MM.1S (cell line): ENCODE data around the gene HS6ST1.

Experiments used
- DNase-seq: peaks from one replicate; pipeline ENCODE4 v3.0.0-alpha.2; 2015
- H2AFZ ChIP-seq: fragments of 300-600 bp; sonication (generic); 2 replicates; pipeline ENCODE4 v1.6.0; 2016; ENCODE audit warnings: antibody characterized with exemption, low read length
- H3F3A ChIP-seq: fragments of 300-600 bp; sonication (generic); 2 replicates; pipeline ENCODE4 v1.6.1; 2016; ENCODE audit warnings: mild to moderate bottlenecking, antibody characterized with exemption, low read length, moderate library complexity, mixed read lengths; ENCODE audit not compliant: insufficient read depth
- H3K27ac ChIP-seq: fragments of 300-600 bp; sonication (generic); 2 replicates; pipeline ENCODE4 v1.5.1; 2016; ENCODE audit warnings: mild to moderate bottlenecking, low read length
- H3K27me3 ChIP-seq: fragments of 300-600 bp; sonication (generic); replicated peaks from 2 replicates; pipeline ENCODE4 v1.6.0; 2016; ENCODE audit warnings: low read length; ENCODE audit not compliant: insufficient read depth
- H3K36me3 ChIP-seq: fragments of 300-600 bp; sonication (generic); replicated peaks from 2 replicates; pipeline ENCODE4 v1.6.1; 2016; ENCODE audit warnings: mild to moderate bottlenecking, low read length, mixed read lengths; ENCODE audit not compliant: insufficient read depth
- H3K4me1 ChIP-seq: fragments of 300-600 bp; sonication (generic); 2 replicates; pipeline ENCODE4 v1.6.1; 2016; ENCODE audit warnings: low read length, mixed read lengths
- H3K4me2 ChIP-seq: fragments of 300-600 bp; sonication (generic); 2 replicates; pipeline ENCODE4 v1.6.0; 2016; ENCODE audit warnings: low read depth, low read length
- H3K4me3 ChIP-seq: fragments of 300-600 bp; sonication (generic); 2 replicates; pipeline ENCODE4 v1.5.1; 2016; ENCODE audit warnings: low read length, mixed read lengths
- H3K79me2 ChIP-seq: fragments of 300-600 bp; sonication (generic); 2 replicates; pipeline ENCODE4 v1.6.1; 2016; ENCODE audit warnings: mixed run types, low read length, mixed read lengths
- H3K9ac ChIP-seq: fragments of 300-600 bp; sonication (generic); 2 replicates; pipeline ENCODE4 v1.6.1; 2016; ENCODE audit warnings: low read length, mixed read lengths
- H3K9me2 ChIP-seq: fragments of 300-600 bp; sonication (generic); replicated peaks from 2 replicates; pipeline ENCODE4 v1.6.1; 2016; ENCODE audit warnings: mild to moderate bottlenecking, low read length, mixed read lengths; ENCODE audit not compliant: insufficient read depth
- H3K9me3 ChIP-seq: fragments of 300-600 bp; sonication (generic); replicated peaks from 2 replicates; pipeline ENCODE4 v1.6.1; 2016; ENCODE audit warnings: mild to moderate bottlenecking, low read length, mixed read lengths; ENCODE audit not compliant: insufficient read depth
- H4K20me1 ChIP-seq: fragments of 300-600 bp; sonication (generic); 2 replicates; pipeline ENCODE4 v1.6.1; 2016; ENCODE audit warnings: mild to moderate bottlenecking, low read length, moderate library complexity, mixed read lengths; ENCODE audit not compliant: insufficient read depth
- EZH2 ChIP-seq: fragments of 300-600 bp; sonication (generic); optimal IDR thresholded peaks from 2 replicates; pipeline ENCODE3; 2017; ENCODE audit warnings: low read depth, mild to moderate bottlenecking, antibody characterized with exemption, low read length, mixed read lengths
- EZH2phosphoT487 ChIP-seq: fragments of 300-600 bp; sonication (generic); IDR thresholded peaks from 2 replicates; pipeline ENCODE4 v1.6.1; 2018; ENCODE audit warnings: antibody characterized with exemption, low read length
- TF ChIP-seq, protein P1 (sequence below): fragments of 300-600 bp; sonication (generic); IDR thresholded peaks from 2 replicates; pipeline ENCODE4 v1.5.1; 2016; ENCODE audit warnings: antibody characterized with exemption, low read length, mixed read lengths

Gene HS6ST1

DNA sequence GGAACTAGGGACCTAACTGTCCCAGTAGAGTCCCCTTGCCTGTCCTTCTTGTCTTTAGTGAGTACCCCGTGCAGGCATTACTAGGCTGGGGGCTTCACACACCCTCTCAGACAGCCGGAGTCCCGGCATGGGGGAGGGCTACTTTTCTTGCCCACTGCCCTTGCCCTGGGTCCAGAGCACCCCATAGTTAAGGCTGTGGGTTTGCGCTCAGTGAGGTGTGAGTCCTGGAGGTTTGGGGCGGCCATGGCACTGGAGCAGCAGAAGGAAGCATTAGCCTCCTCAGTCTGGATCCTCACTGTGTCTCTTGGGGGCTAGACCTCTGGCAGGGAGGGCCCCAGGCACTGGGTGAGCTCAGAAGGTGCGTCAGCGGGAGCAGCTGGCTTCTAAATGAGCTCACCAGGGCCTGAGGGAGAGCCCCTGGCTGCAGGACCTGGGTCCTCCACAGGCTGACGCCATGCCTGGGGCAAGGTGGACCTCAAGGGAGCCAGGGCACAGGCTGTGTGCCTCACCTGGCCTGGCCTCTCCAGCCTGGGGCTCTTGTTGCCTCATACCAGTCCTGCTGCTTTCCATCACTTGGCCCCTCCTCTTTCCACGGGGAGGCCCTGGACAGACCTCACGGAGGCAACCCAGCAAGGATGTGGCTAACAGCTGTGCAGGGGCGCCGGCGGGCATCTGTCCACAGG, 27.4 kb downstream of the HS6ST1 start:
- H3K79me2 ChIP-seq: peaks cover 99% of the 10 kb centered on the region
- peaks cover 6% of the 10 kb centered on the region for H4K20me1 ChIP-seq
- H3K9me2 ChIP-seq: no peaks in the 10 kb centered on the region
- TF ChIP-seq EZH2: no peak
- TF ChIP-seq EZH2phosphoT487: no peak
- TF ChIP-seq, protein P1, sequence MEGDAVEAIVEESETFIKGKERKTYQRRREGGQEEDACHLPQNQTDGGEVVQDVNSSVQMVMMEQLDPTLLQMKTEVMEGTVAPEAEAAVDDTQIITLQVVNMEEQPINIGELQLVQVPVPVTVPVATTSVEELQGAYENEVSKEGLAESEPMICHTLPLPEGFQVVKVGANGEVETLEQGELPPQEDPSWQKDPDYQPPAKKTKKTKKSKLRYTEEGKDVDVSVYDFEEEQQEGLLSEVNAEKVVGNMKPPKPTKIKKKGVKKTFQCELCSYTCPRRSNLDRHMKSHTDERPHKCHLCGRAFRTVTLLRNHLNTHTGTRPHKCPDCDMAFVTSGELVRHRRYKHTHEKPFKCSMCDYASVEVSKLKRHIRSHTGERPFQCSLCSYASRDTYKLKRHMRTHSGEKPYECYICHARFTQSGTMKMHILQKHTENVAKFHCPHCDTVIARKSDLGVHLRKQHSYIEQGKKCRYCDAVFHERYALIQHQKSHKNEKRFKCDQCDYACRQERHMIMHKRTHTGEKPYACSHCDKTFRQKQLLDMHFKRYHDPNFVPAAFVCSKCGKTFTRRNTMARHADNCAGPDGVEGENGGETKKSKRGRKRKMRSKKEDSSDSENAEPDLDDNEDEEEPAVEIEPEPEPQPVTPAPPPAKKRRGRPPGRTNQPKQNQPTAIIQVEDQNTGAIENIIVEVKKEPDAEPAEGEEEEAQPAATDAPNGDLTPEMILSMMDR: no peak
- H3K27ac ChIP-seq: no peak overlapping the region
- H3K9me3 ChIP-seq: no peaks in the 10 kb centered on the region
- H3K36me3 ChIP-seq: no peaks in the 10 kb centered on the region
- H3K27me3 ChIP-seq: no peaks in the 10 kb centered on the region
- no peak overlapping the region for H3K9ac ChIP-seq
- no peak for DNase-seq
- H3K4me1 ChIP-seq: no peaks in the 10 kb centered on the region
- no peak overlapping the region for H3K4me2 ChIP-seq
- no peak overlapping the region for H3K4me3 ChIP-seq
- H2AFZ ChIP-seq: no peak overlapping the region
- no peaks in the 10 kb centered on the region for H3F3A ChIP-seq

DNA sequence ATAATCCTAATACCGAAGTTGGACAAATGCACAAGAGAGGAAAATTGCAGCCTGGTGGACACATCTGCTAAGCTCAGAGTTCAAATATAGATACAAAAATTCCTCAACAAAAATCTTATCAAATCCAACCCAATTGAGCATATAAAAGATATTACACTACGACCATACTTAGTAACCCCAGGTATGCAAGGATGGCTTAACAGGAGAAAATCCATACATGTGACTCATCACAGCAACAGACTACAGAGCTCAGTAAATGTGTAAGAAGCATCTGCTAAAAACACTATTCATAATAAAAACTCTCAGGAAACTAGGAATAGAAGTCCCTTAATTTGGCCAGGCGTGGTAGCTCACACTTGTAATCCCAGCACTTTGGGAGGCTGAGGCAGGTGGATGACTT, 28.3 kb downstream of the HS6ST1 start:
- H3K79me2 ChIP-seq: peaks cover 99% of the 10 kb centered on the region
- H3K27ac ChIP-seq: no peak overlapping the region

DNA sequence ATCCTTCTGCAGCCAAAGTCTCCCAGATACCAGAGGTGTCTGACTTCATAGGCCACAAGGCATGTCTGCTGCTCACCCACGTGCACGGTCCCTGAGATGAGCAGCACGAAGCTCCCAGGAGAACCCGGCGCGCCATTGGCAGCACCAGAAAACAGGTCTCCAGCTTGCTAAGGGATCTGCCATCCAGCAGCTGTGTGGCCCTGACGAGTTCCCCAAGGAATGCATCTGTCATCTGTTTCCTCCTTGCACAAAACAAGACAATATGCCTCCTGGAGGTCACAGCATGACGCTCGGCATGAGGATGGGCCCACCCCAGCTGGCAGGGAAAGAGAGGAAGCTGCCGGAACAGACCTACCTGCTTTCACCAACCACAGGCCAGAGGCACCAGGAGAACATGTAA, 29.2 kb downstream of the HS6ST1 start:
- H3K4me2 ChIP-seq: no peak overlapping the region
- no peak for TF ChIP-seq EZH2
- TF ChIP-seq, protein P1: no peak
- no peak for TF ChIP-seq EZH2phosphoT487
- no peak for DNase-seq
- no peak overlapping the region for H3K9ac ChIP-seq
- H3K4me3 ChIP-seq: no peak overlapping the region
- H3K4me1 ChIP-seq: no peaks in the 10 kb centered on the region
- H3K9me2 ChIP-seq: no peaks in the 10 kb centered on the region
- H3K79me2 ChIP-seq: peaks cover 97% of the 10 kb centered on the region
- H3K27me3 ChIP-seq: no peaks in the 10 kb centered on the region
- H3K36me3 ChIP-seq: no peaks in the 10 kb centered on the region
- H4K20me1 ChIP-seq: no peaks in the 10 kb centered on the region; the same call in none of the 2 replicates
- H3K9me3 ChIP-seq: no peaks in the 10 kb centered on the region
- H3K27ac ChIP-seq: no peak overlapping the region
- no peak overlapping the region for H2AFZ ChIP-seq
- H3F3A ChIP-seq: no peaks in the 10 kb centered on the region

More for the DNA sequence above, 28.3 kb downstream of the HS6ST1 start:
- no peaks in the 10 kb centered on the region for H3K27me3 ChIP-seq
- no peaks in the 10 kb centered on the region for H3F3A ChIP-seq
- TF ChIP-seq, protein P1: no peak
- no peaks in the 10 kb centered on the region for H3K4me1 ChIP-seq
- peaks cover 2% of the 10 kb centered on the region for H4K20me1 ChIP-seq
- no peaks in the 10 kb centered on the region for H3K36me3 ChIP-seq
- H3K4me3 ChIP-seq: no peak overlapping the region
- no peaks in the 10 kb centered on the region for H3K9me3 ChIP-seq
- no peak overlapping the region for H3K4me2 ChIP-seq
- no peak overlapping the region for H2AFZ ChIP-seq
- DNase-seq: no peak
- H3K9me2 ChIP-seq: no peaks in the 10 kb centered on the region
- no peak overlapping the region for H3K9ac ChIP-seq
